ENCODE results near the gene TEX29.

The TEX29 gene

GRCh38 chr13:111382877-111383276 is 62.4 kb downstream of the TEX29 start:
- Histone ChIP-seq H3K27ac (ENCODE audit: low read depth, low read length, poor library complexity, severe bottlenecking) (no peak overlapping the region), H3K9ac (ENCODE audit: low read length) (no peak overlapping the region), H3K4me2 (ENCODE audit: low read length) (no peak overlapping the region), H3K9me3 (ENCODE audit: low read length) (no peaks in the 10 kb centered on the region), H3K4me3 (ENCODE audit: low read depth, low read length, poor library complexity, severe bottlenecking) (no peak overlapping the region), H3K4me1 (ENCODE audit: insufficient read depth, low read length, severe bottlenecking) (no peaks in the 10 kb centered on the region), H3K27me3 (ENCODE audit: insufficient read depth, low read length) (peaks cover 7% of the 10 kb centered on the region; the same call in 1 of the 2 replicates), H4K20me1 (ENCODE audit: insufficient read depth, low read length) (no peaks in the 10 kb centered on the region), H3K79me2 (ENCODE audit: insufficient read depth, low read length) (no peaks in the 10 kb centered on the region), H3K9me2 (ENCODE audit: low read depth, low read length) (no peaks in the 10 kb centered on the region), H2AFZ (ENCODE audit: low read length) (no peak overlapping the region), H3F3A (ENCODE audit: insufficient read depth, low read length) (no peaks in the 10 kb centered on the region), H3K36me3 (ENCODE audit: insufficient read depth, low read length) (no peaks in the 10 kb centered on the region)
- TF ChIP-seq EZH2 (IDR thresholded peaks at IDR 0.05; ENCODE audit: borderline replicate concordance, low read length) (no peak), CTCF (IDR thresholded peaks at IDR 0.05; ENCODE audit: low read length) (no peak)

GRCh38 chr13:111383591-111384440 is 63.4 kb downstream of the TEX29 start:
- no peak for TF ChIP-seq EZH2 (IDR thresholded peaks at IDR 0.05; ENCODE audit: borderline replicate concordance, low read length)
- no peak for TF ChIP-seq CTCF (IDR thresholded peaks at IDR 0.05; ENCODE audit: low read length)
- no peaks in the 10 kb centered on the region for H3F3A ChIP-seq (ENCODE audit: insufficient read depth, low read length)

GRCh38 chr13:111384441-111385182 is 64.2 kb downstream of the TEX29 start:
- peaks cover 7% of the 10 kb centered on the region; the same call in 1 of the 2 replicates for H3K27me3 ChIP-seq (ENCODE audit: insufficient read depth, low read length)
- H3K27ac ChIP-seq (ENCODE audit: low read depth, low read length, poor library complexity, severe bottlenecking), result no peak overlapping the region
- no peaks in the 10 kb centered on the region for H3K79me2 ChIP-seq (ENCODE audit: insufficient read depth, low read length)
- H2AFZ ChIP-seq (ENCODE audit: low read length), result no peak overlapping the region
- H3K9ac ChIP-seq (ENCODE audit: low read length), result no peak overlapping the region
- H3K4me3 ChIP-seq (ENCODE audit: low read depth, low read length, poor library complexity, severe bottlenecking), result no peak overlapping the region
- H3K4me1 ChIP-seq (ENCODE audit: insufficient read depth, low read length, severe bottlenecking), result no peaks in the 10 kb centered on the region
- H3K9me2 ChIP-seq (ENCODE audit: low read depth, low read length), result no peaks in the 10 kb centered on the region
- H3F3A ChIP-seq (ENCODE audit: insufficient read depth, low read length), result no peaks in the 10 kb centered on the region
- TF ChIP-seq CTCF (IDR thresholded peaks at IDR 0.05; ENCODE audit: low read length), result no peak
- no peak for TF ChIP-seq EZH2 (IDR thresholded peaks at IDR 0.05; ENCODE audit: borderline replicate concordance, low read length)
- H3K9me3 ChIP-seq (ENCODE audit: low read length), result no peaks in the 10 kb centered on the region
- no peaks in the 10 kb centered on the region for H4K20me1 ChIP-seq (ENCODE audit: insufficient read depth, low read length)
- no peaks in the 10 kb centered on the region for H3K36me3 ChIP-seq (ENCODE audit: insufficient read depth, low read length)
- no peak overlapping the region for H3K4me2 ChIP-seq (ENCODE audit: low read length)

More at GRCh38 chr13:111383591-111384440, 63.4 kb downstream of the TEX29 start:
- Histone ChIP-seq H4K20me1 (ENCODE audit: insufficient read depth, low read length) (no peaks in the 10 kb centered on the region), H3K4me3 (ENCODE audit: low read depth, low read length, poor library complexity, severe bottlenecking) (no peak overlapping the region), H3K9me3 (ENCODE audit: low read length) (no peaks in the 10 kb centered on the region), H3K9me2 (ENCODE audit: low read depth, low read length) (no peaks in the 10 kb centered on the region), H3K4me2 (ENCODE audit: low read length) (no peak overlapping the region), H3K36me3 (ENCODE audit: insufficient read depth, low read length) (no peaks in the 10 kb centered on the region), H2AFZ (ENCODE audit: low read length) (no peak overlapping the region), H3K27ac (ENCODE audit: low read depth, low read length, poor library complexity, severe bottlenecking) (no peak overlapping the region), H3K4me1 (ENCODE audit: insufficient read depth, low read length, severe bottlenecking) (no peaks in the 10 kb centered on the region), H3K9ac (ENCODE audit: low read length) (no peak overlapping the region), H3K27me3 (ENCODE audit: insufficient read depth, low read length) (peaks cover 7% of the 10 kb centered on the region; the same call in 1 of the 2 replicates), H3K79me2 (ENCODE audit: insufficient read depth, low read length) (no peaks in the 10 kb centered on the region)

Measured in OCI-LY1 (cell line).